Osteocyte (in vitro differentiated cells): ENCODE measurements around the gene ABCC11. TPM values are rescaled to one million over a fixed set of nuclear protein-coding genes. Genes with fewer than 3 reads are reported as not detected.

ENCODE experiments used
- DNase-seq: peaks from one replicate; pipeline ENCODE4 v3.0.0; 2021; ENCODE audit warnings: mixed read lengths; ENCODE audit not compliant: unreplicated experiment; ENCODE audit errors: extremely low spot score
- H3K27ac Mint-ChIP-seq: one replicate; pipeline ENCODE4 v1.8.0; 2021; ENCODE audit warnings: mild to moderate bottlenecking, mixed read lengths; ENCODE audit not compliant: unreplicated experiment
- H3K27me3 Mint-ChIP-seq: one replicate; pipeline ENCODE4 v1.8.0; 2021; ENCODE audit warnings: mixed read lengths; ENCODE audit not compliant: unreplicated experiment
- H3K36me3 Mint-ChIP-seq: one replicate; pipeline ENCODE4 v1.8.0; 2021; ENCODE audit warnings: mixed read lengths; ENCODE audit not compliant: unreplicated experiment
- H3K4me1 Mint-ChIP-seq: one replicate; pipeline ENCODE4 v1.8.0; 2021; ENCODE audit warnings: mixed read lengths; ENCODE audit not compliant: unreplicated experiment
- H3K4me3 Mint-ChIP-seq: one replicate; pipeline ENCODE4 v1.8.0; 2021; ENCODE audit warnings: mild to moderate bottlenecking, moderate library complexity, mixed read lengths; ENCODE audit not compliant: unreplicated experiment
- H3K9me3 Mint-ChIP-seq: one replicate; pipeline ENCODE4 v1.8.0; 2021; ENCODE audit warnings: mixed read lengths; ENCODE audit not compliant: unreplicated experiment
- total RNA-seq: library from RNA; stranded (reverse); gene quantifications from 2 replicates; pipeline ENCODE4 v1.2.1, GENCODE V29; 2021
- TF ChIP-seq, protein P1 (sequence below): fragments of 200-600 bp; sonication (generic); IDR thresholded peaks from 2 replicates; pipeline ENCODE4 v1.5.0; 2021; ENCODE audit warnings: antibody characterized with exemption, mild to moderate bottlenecking, moderate library complexity

The ABCC11 gene
- total RNA-seq, 1 donor from 2014 or later: 0.48 TPM

DNA sequence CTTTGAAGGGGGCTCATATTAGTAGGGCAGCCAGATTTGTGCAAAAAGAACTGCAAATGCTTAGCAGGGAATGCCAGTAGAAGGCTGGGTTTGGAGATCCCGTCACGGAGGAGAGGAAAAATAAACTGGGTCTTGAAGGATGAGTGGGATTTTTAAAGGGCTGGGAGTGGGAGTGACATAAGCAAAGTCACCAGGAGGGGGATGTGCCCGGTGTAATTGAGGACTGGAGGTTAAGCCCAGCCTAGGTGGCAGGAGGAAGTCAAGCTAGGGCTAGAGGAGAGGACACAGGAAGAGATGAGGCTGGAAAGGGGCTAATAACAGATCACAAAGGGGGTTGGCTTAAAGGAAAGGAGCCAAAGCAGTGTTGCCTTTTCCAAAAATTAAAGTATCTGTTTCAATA is 26.4 kb downstream of the ABCC11 start:
- no peak for DNase-seq
- Mint-ChIP-seq H3K27me3 (peaks cover 12% of the 10 kb centered on the region), H3K4me3 (no peak overlapping the region), H3K9me3 (no peaks in the 10 kb centered on the region), H3K27ac (no peak overlapping the region), H3K36me3 (no peaks in the 10 kb centered on the region), H3K4me1 (no peaks in the 10 kb centered on the region)
- TF ChIP-seq, protein P1, sequence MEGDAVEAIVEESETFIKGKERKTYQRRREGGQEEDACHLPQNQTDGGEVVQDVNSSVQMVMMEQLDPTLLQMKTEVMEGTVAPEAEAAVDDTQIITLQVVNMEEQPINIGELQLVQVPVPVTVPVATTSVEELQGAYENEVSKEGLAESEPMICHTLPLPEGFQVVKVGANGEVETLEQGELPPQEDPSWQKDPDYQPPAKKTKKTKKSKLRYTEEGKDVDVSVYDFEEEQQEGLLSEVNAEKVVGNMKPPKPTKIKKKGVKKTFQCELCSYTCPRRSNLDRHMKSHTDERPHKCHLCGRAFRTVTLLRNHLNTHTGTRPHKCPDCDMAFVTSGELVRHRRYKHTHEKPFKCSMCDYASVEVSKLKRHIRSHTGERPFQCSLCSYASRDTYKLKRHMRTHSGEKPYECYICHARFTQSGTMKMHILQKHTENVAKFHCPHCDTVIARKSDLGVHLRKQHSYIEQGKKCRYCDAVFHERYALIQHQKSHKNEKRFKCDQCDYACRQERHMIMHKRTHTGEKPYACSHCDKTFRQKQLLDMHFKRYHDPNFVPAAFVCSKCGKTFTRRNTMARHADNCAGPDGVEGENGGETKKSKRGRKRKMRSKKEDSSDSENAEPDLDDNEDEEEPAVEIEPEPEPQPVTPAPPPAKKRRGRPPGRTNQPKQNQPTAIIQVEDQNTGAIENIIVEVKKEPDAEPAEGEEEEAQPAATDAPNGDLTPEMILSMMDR: no peak

DNA sequence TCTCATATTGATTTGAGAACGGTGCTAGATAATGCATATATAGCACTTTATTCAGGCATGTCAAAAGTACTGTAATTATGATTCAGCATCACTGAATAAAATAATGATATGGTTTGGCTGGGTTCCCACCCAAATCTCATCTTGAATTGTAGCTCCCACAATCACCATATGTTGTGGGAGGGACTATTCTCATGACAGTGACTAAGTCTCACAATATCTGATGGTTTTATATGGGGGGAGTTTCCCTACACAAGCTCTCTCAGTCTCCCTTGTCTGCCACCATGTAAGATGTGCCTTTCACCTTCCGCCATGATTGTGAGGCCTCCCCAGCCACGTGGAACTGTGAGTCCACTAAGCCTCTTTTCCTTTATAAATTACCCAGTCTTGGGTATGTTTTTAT is 28.9 kb downstream of the ABCC11 start:
- no peaks in the 10 kb centered on the region for H3K36me3 Mint-ChIP-seq
- H3K27me3 Mint-ChIP-seq: peaks cover 30% of the 10 kb centered on the region
- no peak overlapping the region for H3K4me3 Mint-ChIP-seq
- no peak overlapping the region for H3K27ac Mint-ChIP-seq
- H3K9me3 Mint-ChIP-seq: no peaks in the 10 kb centered on the region
- H3K4me1 Mint-ChIP-seq: no peaks in the 10 kb centered on the region
- no peak for DNase-seq
- TF ChIP-seq, protein P1: no peak

DNA sequence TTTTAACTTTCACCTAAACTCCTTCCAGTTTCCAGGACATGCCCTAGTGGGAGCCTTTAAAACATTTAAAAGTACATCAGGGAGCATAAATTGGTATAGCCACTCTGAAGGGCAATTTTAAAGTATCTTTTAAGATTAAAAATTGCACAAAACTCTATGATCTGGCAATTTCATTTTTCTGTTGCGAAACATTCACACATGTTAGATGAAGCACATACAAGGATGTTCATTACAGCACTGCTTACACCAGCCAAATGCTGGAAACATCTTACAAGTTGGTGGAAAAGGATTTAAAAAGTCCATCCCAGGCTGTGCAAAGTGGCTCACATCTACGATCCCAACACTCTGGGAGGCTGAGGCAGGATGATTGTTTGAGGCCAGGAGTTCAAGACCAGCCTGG is 29.6 kb downstream of the ABCC11 start:
- H3K27ac Mint-ChIP-seq: no peak overlapping the region
- no peak for DNase-seq
- peaks cover 30% of the 10 kb centered on the region for H3K27me3 Mint-ChIP-seq
- H3K9me3 Mint-ChIP-seq: no peaks in the 10 kb centered on the region
- no peaks in the 10 kb centered on the region for H3K36me3 Mint-ChIP-seq
- TF ChIP-seq, protein P1: no peak
- no peak overlapping the region for H3K4me3 Mint-ChIP-seq
- H3K4me1 Mint-ChIP-seq: no peaks in the 10 kb centered on the region

DNA sequence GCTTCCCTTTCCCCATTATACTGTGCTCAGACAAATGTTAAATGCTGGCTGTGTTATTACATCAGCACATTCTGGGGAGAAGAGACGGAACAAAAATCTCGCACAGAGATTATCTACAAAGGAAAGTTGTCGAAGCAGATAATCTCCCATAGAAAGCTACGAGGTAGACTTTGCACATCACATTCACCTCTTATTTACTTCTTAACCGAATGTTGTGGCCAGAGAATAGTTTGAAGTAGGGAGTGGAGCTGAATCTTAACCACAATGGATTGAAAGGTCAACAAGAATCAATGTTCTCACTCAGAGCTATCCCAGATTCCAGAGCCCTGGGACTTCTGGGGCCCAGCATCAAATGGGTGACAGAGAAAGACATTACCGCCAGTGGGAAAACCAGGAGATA is 31.6 kb downstream of the ABCC11 start:
- TF ChIP-seq, protein P1: no peak
- no peaks in the 10 kb centered on the region for H3K9me3 Mint-ChIP-seq
- no peaks in the 10 kb centered on the region for H3K4me1 Mint-ChIP-seq
- no peak overlapping the region for H3K27ac Mint-ChIP-seq
- H3K4me3 Mint-ChIP-seq: no peak overlapping the region
- DNase-seq: no peak
- peaks cover 30% of the 10 kb centered on the region for H3K27me3 Mint-ChIP-seq
- H3K36me3 Mint-ChIP-seq: no peaks in the 10 kb centered on the region

DNA sequence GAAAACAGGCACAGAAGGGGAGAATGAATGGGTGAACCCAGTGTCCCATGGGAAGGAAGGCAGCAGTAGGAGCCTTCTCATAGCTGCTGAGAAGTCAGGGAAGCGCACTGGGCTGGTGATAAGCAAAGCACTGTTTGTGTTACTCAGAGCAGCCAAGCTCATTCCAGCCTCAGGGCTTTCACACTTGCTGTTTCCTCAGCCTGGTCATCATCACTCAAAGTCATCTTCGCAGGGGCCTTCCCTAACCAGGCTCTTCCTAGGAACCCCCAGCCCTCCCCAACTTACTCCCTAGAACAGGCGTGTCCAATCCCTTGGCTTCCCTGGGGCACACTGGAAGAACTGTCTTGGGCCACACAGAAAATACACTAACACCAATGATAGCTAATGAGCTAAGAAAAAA is 35.3 kb downstream of the ABCC11 start:
- no peak for DNase-seq
- H3K36me3 Mint-ChIP-seq: no peaks in the 10 kb centered on the region
- H3K9me3 Mint-ChIP-seq: no peaks in the 10 kb centered on the region
- H3K27me3 Mint-ChIP-seq: peaks cover 46% of the 10 kb centered on the region
- TF ChIP-seq, protein P1: no peak
- no peak overlapping the region for H3K27ac Mint-ChIP-seq
- no peaks in the 10 kb centered on the region for H3K4me1 Mint-ChIP-seq
- no peak overlapping the region for H3K4me3 Mint-ChIP-seq
